IPS DF 6.9 (cell line): Measurements from ENCODE around the gene KIAA0825.
"Not testable (repeated sequence)": the region's sequence is repeated elsewhere in the genome, so short reads cannot be mapped to it uniquely, and the experiment has no call there.

ENCODE experiments used
- DNase-seq: peaks from one replicate; pipeline ENCODE4 v3.0.0-alpha.2; 2013; ENCODE audit warnings: low read depth, low spot score
- H3K27ac ChIP-seq: one replicate; pipeline ENCODE4 v1.5.1; 2013; ENCODE audit warnings: low read length, control low read depth
- H3K27me3 ChIP-seq: 2 replicates; pipeline ENCODE4 v1.6.1; 2013; ENCODE audit warnings: mild to moderate bottlenecking, low read length; ENCODE audit not compliant: control insufficient read depth, insufficient read depth
- H3K36me3 ChIP-seq: 2 replicates; pipeline ENCODE4 v1.6.1; 2013; ENCODE audit warnings: low read length; ENCODE audit not compliant: control insufficient read depth, insufficient read depth
- H3K4me1 ChIP-seq: 2 replicates; pipeline ENCODE4 v1.6.1; 2013; ENCODE audit warnings: low read length; ENCODE audit not compliant: control insufficient read depth, insufficient read depth
- H3K4me3 ChIP-seq: 2 replicates; pipeline ENCODE4 v1.5.1; 2013; ENCODE audit warnings: mild to moderate bottlenecking, low read length
- H3K9me3 ChIP-seq: 2 replicates; pipeline ENCODE4 v1.6.1; 2013; ENCODE audit warnings: low read length, inconsistent platforms; ENCODE audit not compliant: control insufficient read depth, insufficient read depth
- WGBS: extraction: QIAGEN DNeasy Blood & Tissue Kit; methylation state at CpG from one replicate; pipeline ENCODE4 v1.1.7; 2013; ENCODE audit warnings: mixed read lengths, missing lambda C conversion rate; ENCODE audit not compliant: insufficient read length, insufficient coverage; 5-methylcytosine and 5-hydroxymethylcytosine counted together

The KIAA0825 gene

GRCh38 chr5:94168151-94168550 lies 450.3 kb downstream of the KIAA0825 start:
- no CpG with 5 or more reads among the region's 2 CpGs for WGBS

GRCh38 chr5:94161801-94162200 lies 456.6 kb downstream of the KIAA0825 start:
- no CpG with 5 or more reads among the region's 1 CpG for WGBS
- H3K27me3 ChIP-seq = no peaks in the 10 kb centered on the region
- H3K27ac ChIP-seq = no peak overlapping the region
- H3K9me3 ChIP-seq = no peaks in the 10 kb centered on the region
- H3K4me3 ChIP-seq = no peak overlapping the region
- H3K36me3 ChIP-seq = no peaks in the 10 kb centered on the region
- H3K4me1 ChIP-seq = no peaks in the 10 kb centered on the region
- no peak for DNase-seq

More at GRCh38 chr5:94168151-94168550, 450.3 kb downstream of the KIAA0825 start:
- H3K4me3 ChIP-seq = no peak overlapping the region
- H3K36me3 ChIP-seq = no peaks in the 10 kb centered on the region
- DNase-seq = no peak
- no peaks in the 10 kb centered on the region for H3K27me3 ChIP-seq
- H3K9me3 ChIP-seq = no peaks in the 10 kb centered on the region
- no peaks in the 10 kb centered on the region for H3K4me1 ChIP-seq
- H3K27ac ChIP-seq = no peak overlapping the region

- no peaks in the 10 kb centered on the region for H3K27me3 ChIP-seq
- no peak for DNase-seq
- H3K9me3 ChIP-seq = no peaks in the 10 kb centered on the region
- no peak overlapping the region for H3K27ac ChIP-seq
- H3K36me3 ChIP-seq = no peaks in the 10 kb centered on the region
- H3K4me1 ChIP-seq = no peaks in the 10 kb centered on the region
- no peak overlapping the region for H3K4me3 ChIP-seq
- no CpG with 5 or more reads among the region's 4 CpGs for WGBS
Measured at GRCh38 chr5:94159144-94159543, 459.3 kb downstream of the KIAA0825 start.

- Histone ChIP-seq H3K4me3 (no peak overlapping the region), H3K36me3 (no peaks in the 10 kb centered on the region), H3K9me3 (no peaks in the 10 kb centered on the region), H3K27me3 (no peaks in the 10 kb centered on the region), H3K4me1 (no peaks in the 10 kb centered on the region), H3K27ac (no peak overlapping the region)
- no CpG with 5 or more reads among the region's 4 CpGs for WGBS
- DNase-seq = no peak
Measured at GRCh38 chr5:94157704-94158539, 460.5 kb downstream of the KIAA0825 start.

GRCh38 chr5:94154672-94155071 lies 463.7 kb downstream of the KIAA0825 start:
- peaks cover 3% of the 10 kb centered on the region; the same call in 1 of the 2 replicates for H3K36me3 ChIP-seq
- 100% methylated on average over 1 of the region's 2 CpGs for WGBS

GRCh38 chr5:94153736-94154450 lies 464.5 kb downstream of the KIAA0825 start:
- peaks cover 3% of the 10 kb centered on the region; the same call in 1 of the 2 replicates for H3K36me3 ChIP-seq
- no peak overlapping the region for H3K27ac ChIP-seq
- no peaks in the 10 kb centered on the region for H3K27me3 ChIP-seq
- H3K4me3 ChIP-seq = no peak overlapping the region
- DNase-seq = no peak
- no peaks in the 10 kb centered on the region for H3K4me1 ChIP-seq
- no peaks in the 10 kb centered on the region for H3K9me3 ChIP-seq
- WGBS = no CpG with 5 or more reads among the region's 3 CpGs

More at GRCh38 chr5:94154672-94155071, 463.7 kb downstream of the KIAA0825 start:
- no peak for DNase-seq
- H3K4me3 ChIP-seq = no peak overlapping the region
- H3K27me3 ChIP-seq = no peaks in the 10 kb centered on the region
- H3K9me3 ChIP-seq = no peaks in the 10 kb centered on the region
- H3K4me1 ChIP-seq = no peaks in the 10 kb centered on the region
- no peak overlapping the region for H3K27ac ChIP-seq

GRCh38 chr5:94143621-94144020 lies 474.8 kb downstream of the KIAA0825 start:
- not testable (repeated sequence) for H3K27me3 ChIP-seq, H3K4me3 ChIP-seq, H3K27ac ChIP-seq, H3K36me3 ChIP-seq, H3K4me1 ChIP-seq, H3K9me3 ChIP-seq, DNase-seq

GRCh38 chr5:94140300-94140699 lies 478.1 kb downstream of the KIAA0825 start:
- Histone ChIP-seq H3K4me1 (no peaks in the 10 kb centered on the region), H3K27me3 (no peaks in the 10 kb centered on the region), H3K9me3 (no peaks in the 10 kb centered on the region; the same call in 1 of the 2 replicates), H3K27ac (no peak overlapping the region), H3K36me3 (no peaks in the 10 kb centered on the region; the same call in 1 of the 2 replicates), H3K4me3 (no peak overlapping the region)
- WGBS = no CpG with 5 or more reads among the region's 2 CpGs
- DNase-seq = no peak

GRCh38 chr5:94130077-94130476 lies 488.3 kb downstream of the KIAA0825 start:
- no peaks in the 10 kb centered on the region for H3K36me3 ChIP-seq
- no peaks in the 10 kb centered on the region; the same call in 1 of the 2 replicates for H3K9me3 ChIP-seq
- no peaks in the 10 kb centered on the region for H3K4me1 ChIP-seq
- H3K4me3 ChIP-seq = no peak overlapping the region
- no peaks in the 10 kb centered on the region for H3K27me3 ChIP-seq
- WGBS = no CpG with 5 or more reads among the region's 1 CpG
- no peak overlapping the region for H3K27ac ChIP-seq
- DNase-seq = no peak

GRCh38 chr5:94125107-94125506 lies 493.3 kb downstream of the KIAA0825 start:
- H3K4me1 ChIP-seq = no peaks in the 10 kb centered on the region
- H3K27me3 ChIP-seq = no peaks in the 10 kb centered on the region
- no peak overlapping the region for H3K27ac ChIP-seq
- no peak overlapping the region for H3K4me3 ChIP-seq
- H3K36me3 ChIP-seq = no peaks in the 10 kb centered on the region
- no peak for DNase-seq
- no CpG with 5 or more reads among the region's 2 CpGs for WGBS
- no peaks in the 10 kb centered on the region; the same call in 1 of the 2 replicates for H3K9me3 ChIP-seq
